HepG2 (cell line): Measurements from ENCODE around the gene CXCR5. TPM values are rescaled to one million over a fixed set of nuclear protein-coding genes. Genes with fewer than 3 reads are reported as not detected.

Experiments
- FOXM1 ChIP-seq: sonication (generic); formaldehyde crosslinking; IDR thresholded peaks from 2 replicates; pipeline ENCODE4 v1.5.0; 2020; ENCODE audit warnings: missing genetic modification reagents
- HIVEP1 ChIP-seq: sonication (generic); formaldehyde crosslinking; IDR thresholded peaks from 2 replicates; pipeline ENCODE4 v1.4.0; 2020; ENCODE audit warnings: mild to moderate bottlenecking, missing genetic modification reagents
- RAD21 ChIP-seq: fragments of 450-650 bp; formaldehyde crosslinking; IDR thresholded peaks from 2 replicates; pipeline ENCODE4 v1.5.0; 2020; ENCODE audit warnings: mild to moderate bottlenecking
- ZMYM3 ChIP-seq: sonication (generic); formaldehyde crosslinking; IDR thresholded peaks from 2 replicates; pipeline ENCODE4 v1.5.1; 2020; ENCODE audit warnings: mild to moderate bottlenecking, missing genetic modification reagents
- ZNF839 ChIP-seq: sonication (generic); formaldehyde crosslinking; IDR thresholded peaks from 2 replicates; pipeline ENCODE4 v1.4.0; 2020; ENCODE audit warnings: missing genetic modification reagents, mild to moderate bottlenecking, borderline replicate concordance
- polyA plus RNA-seq, 8 experiments: library from polyadenylated mRNA; depleted of rRNA in 3 of 8; stranded (reverse) in 7 of 8; unstranded in 1 of 8; fragments of >200 nt; fragmentation: Illumina TruSeq in 4 of 8; extraction: Trizol in 4 of 8; gene quantifications; 2 replicates each; pipeline versions ENCODE4 v1.2.1 to v1.2.3, GENCODE V29; 2011 to 2016; ENCODE audit warnings: low read depth in 4 of 8, missing spikeins in 1 of 8, mixed read lengths in 1 of 8; ENCODE audit not compliant: insufficient read depth in 1 of 8
- total RNA-seq, 5 experiments: library from RNA; depleted of rRNA; stranded (reverse); fragments of >200 nt; fragmentation: Illumina TruSeq; extraction: Trizol; gene quantifications; 2 replicates each; pipeline ENCODE4 v1.2.3, GENCODE V29; 2016; ENCODE audit warnings: low read depth in 1 of 5
- TF ChIP-seq, protein P1 (sequence below): sonication (generic); formaldehyde crosslinking; conservative IDR thresholded peaks from 2 replicates; pipeline ENCODE4 v1.4.0; 2020; ENCODE audit warnings: mild to moderate bottlenecking, missing genetic modification reagents, moderate library complexity
- TF ChIP-seq, protein P2 (sequence below): IDR thresholded peaks from 2 replicates; pipeline ENCODE4 v1.6.1; 2016; ENCODE audit warnings: missing compliant biosample characterization, missing genetic modification reagents, borderline replicate concordance
- TF ChIP-seq, protein P3 (sequence below): sonication (generic); formaldehyde crosslinking; IDR thresholded peaks from 2 replicates; pipeline ENCODE4 v1.4.0; 2020; ENCODE audit warnings: low read depth, mild to moderate bottlenecking, missing genetic modification reagents
- TF ChIP-seq, protein P4 (sequence below), 2 experiments: IDR thresholded peaks; 2 replicates each; pipeline ENCODE4 v1.6.1; 2011 to 2012; ENCODE audit warnings: low read length in 2 of 2, borderline replicate concordance in 1 of 2, low read depth in 1 of 2, mild to moderate bottlenecking in 1 of 2, moderate library complexity in 1 of 2
- TF ChIP-seq, protein P5 (sequence below): sonication (generic); formaldehyde crosslinking; IDR thresholded peaks from 2 replicates; pipeline ENCODE4 v1.8.0; 2022; ENCODE audit warnings: low read depth, missing genetic modification reagents
- TF ChIP-seq, protein P6 (sequence below): IDR thresholded peaks from 2 replicates; pipeline ENCODE4 v1.6.1; 2016; ENCODE audit warnings: missing genetic modification reagents, missing compliant biosample characterization
- TF ChIP-seq, protein P7 (sequence below): sonication (generic); formaldehyde crosslinking; IDR thresholded peaks from 2 replicates; pipeline ENCODE4 v1.5.1; 2020; ENCODE audit warnings: missing genetic modification reagents, mild to moderate bottlenecking, borderline replicate concordance
- TF ChIP-seq, protein P8 (sequence below): sonication (generic); formaldehyde crosslinking; IDR thresholded peaks from 2 replicates; pipeline ENCODE4 v1.5.0; 2020; ENCODE audit warnings: missing genetic modification reagents

Gene CXCR5
- total and polyA plus RNA-seq, 2 of the 13 experiments (the other 11 are each of a cell fraction or from before 2014, with no cell fraction given) = not detected

DNA sequence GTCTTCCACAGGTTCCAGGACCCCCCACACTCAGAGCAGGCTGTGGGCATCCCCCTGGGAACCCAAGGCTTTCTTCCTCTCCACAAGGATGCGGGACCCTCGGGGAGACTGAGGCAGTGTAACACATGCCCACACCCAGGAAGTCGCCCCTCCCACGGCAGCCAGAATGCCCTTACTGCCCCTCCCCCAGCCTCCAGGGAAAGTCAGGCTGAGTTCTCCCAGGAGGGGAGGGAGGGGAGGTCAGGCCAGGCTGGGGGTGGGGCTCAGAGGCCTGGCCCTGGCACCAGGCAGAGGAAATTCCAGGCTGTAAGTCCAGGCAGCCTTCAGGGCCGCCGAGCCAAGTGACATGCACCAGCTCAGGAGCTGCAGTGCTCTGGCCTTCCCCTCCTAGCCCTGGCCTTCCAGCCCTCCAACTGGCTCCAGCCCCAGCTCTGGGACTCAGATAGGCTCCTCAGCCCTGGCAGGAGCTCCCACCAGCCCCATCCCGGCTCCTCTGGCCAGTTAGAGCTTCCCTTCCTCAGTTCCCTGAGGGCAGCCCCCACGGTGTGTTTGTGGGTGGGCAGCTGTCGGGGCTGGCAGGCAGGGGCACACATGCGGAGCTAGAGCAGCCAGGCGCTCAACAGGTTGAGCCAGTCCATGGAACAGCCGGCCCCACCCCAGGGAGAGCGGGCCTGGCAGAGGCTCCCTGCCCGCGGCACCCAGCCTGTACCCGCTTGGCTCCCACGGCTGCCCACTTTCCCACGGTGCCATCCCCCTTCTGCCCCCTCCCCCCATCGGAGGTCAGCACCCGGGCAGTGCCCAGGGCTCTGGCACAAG lies 38.4 kb downstream of the CXCR5 start (continued):
- TF ChIP-seq, protein P1, sequence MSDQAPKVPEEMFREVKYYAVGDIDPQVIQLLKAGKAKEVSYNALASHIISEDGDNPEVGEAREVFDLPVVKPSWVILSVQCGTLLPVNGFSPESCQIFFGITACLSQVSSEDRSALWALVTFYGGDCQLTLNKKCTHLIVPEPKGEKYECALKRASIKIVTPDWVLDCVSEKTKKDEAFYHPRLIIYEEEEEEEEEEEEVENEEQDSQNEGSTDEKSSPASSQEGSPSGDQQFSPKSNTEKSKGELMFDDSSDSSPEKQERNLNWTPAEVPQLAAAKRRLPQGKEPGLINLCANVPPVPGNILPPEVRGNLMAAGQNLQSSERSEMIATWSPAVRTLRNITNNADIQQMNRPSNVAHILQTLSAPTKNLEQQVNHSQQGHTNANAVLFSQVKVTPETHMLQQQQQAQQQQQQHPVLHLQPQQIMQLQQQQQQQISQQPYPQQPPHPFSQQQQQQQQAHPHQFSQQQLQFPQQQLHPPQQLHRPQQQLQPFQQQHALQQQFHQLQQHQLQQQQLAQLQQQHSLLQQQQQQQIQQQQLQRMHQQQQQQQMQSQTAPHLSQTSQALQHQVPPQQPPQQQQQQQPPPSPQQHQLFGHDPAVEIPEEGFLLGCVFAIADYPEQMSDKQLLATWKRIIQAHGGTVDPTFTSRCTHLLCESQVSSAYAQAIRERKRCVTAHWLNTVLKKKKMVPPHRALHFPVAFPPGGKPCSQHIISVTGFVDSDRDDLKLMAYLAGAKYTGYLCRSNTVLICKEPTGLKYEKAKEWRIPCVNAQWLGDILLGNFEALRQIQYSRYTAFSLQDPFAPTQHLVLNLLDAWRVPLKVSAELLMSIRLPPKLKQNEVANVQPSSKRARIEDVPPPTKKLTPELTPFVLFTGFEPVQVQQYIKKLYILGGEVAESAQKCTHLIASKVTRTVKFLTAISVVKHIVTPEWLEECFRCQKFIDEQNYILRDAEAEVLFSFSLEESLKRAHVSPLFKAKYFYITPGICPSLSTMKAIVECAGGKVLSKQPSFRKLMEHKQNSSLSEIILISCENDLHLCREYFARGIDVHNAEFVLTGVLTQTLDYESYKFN (CRISPR knock-in tag) = no peak; the same call in 1 of the 2 replicates
- TF ChIP-seq, protein P2, sequence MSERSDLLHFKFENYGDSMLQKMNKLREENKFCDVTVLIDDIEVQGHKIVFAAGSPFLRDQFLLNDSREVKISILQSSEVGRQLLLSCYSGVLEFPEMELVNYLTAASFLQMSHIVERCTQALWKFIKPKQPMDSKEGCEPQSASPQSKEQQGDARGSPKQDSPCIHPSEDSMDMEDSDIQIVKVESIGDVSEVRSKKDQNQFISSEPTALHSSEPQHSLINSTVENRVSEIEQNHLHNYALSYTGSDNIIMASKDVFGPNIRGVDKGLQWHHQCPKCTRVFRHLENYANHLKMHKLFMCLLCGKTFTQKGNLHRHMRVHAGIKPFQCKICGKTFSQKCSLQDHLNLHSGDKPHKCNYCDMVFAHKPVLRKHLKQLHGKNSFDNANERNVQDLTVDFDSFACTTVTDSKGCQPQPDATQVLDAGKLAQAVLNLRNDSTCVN = no peak
- TF ChIP-seq ZNF839 (CRISPR knock-in tag) (no peak), FOXM1 (no peak), HIVEP1 (CRISPR knock-in tag) (no peak), RAD21 (CRISPR knock-in tag) (no peak), ZMYM3 (CRISPR knock-in tag) (no peak)
- TF ChIP-seq, protein P3, sequence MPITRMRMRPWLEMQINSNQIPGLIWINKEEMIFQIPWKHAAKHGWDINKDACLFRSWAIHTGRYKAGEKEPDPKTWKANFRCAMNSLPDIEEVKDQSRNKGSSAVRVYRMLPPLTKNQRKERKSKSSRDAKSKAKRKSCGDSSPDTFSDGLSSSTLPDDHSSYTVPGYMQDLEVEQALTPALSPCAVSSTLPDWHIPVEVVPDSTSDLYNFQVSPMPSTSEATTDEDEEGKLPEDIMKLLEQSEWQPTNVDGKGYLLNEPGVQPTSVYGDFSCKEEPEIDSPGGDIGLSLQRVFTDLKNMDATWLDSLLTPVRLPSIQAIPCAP (CRISPR knock-in tag) = no peak
- TF ChIP-seq, protein P4, sequence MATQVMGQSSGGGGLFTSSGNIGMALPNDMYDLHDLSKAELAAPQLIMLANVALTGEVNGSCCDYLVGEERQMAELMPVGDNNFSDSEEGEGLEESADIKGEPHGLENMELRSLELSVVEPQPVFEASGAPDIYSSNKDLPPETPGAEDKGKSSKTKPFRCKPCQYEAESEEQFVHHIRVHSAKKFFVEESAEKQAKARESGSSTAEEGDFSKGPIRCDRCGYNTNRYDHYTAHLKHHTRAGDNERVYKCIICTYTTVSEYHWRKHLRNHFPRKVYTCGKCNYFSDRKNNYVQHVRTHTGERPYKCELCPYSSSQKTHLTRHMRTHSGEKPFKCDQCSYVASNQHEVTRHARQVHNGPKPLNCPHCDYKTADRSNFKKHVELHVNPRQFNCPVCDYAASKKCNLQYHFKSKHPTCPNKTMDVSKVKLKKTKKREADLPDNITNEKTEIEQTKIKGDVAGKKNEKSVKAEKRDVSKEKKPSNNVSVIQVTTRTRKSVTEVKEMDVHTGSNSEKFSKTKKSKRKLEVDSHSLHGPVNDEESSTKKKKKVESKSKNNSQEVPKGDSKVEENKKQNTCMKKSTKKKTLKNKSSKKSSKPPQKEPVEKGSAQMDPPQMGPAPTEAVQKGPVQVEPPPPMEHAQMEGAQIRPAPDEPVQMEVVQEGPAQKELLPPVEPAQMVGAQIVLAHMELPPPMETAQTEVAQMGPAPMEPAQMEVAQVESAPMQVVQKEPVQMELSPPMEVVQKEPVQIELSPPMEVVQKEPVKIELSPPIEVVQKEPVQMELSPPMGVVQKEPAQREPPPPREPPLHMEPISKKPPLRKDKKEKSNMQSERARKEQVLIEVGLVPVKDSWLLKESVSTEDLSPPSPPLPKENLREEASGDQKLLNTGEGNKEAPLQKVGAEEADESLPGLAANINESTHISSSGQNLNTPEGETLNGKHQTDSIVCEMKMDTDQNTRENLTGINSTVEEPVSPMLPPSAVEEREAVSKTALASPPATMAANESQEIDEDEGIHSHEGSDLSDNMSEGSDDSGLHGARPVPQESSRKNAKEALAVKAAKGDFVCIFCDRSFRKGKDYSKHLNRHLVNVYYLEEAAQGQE (IDR thresholded peaks at IDR 0.05; ENCODE audit: borderline replicate concordance in 1 of 2, low read depth in 1 of 2, low read length in 2 of 2) = peak in 1 of 2 experiments; percentile 22; a peak in 1 of 4 replicates
- TF ChIP-seq, protein P5, sequence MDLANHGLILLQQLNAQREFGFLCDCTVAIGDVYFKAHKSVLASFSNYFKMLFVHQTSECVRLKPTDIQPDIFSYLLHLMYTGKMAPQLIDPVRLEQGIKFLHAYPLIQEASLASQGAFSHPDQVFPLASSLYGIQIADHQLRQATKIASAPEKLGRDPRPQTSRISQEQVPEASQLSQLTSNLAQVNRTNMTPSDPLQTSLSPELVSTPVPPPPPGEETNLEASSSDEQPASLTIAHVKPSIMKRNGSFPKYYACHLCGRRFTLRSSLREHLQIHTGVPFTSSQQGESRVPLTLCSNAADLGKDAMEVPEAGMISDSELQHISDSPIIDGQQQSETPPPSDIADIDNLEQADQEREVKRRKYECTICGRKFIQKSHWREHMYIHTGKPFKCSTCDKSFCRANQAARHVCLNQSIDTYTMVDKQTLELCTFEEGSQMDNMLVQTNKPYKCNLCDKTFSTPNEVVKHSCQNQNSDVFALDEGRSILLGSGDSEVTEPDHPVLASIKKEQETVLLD (CRISPR knock-in tag) = no peak
- TF ChIP-seq, protein P6, sequence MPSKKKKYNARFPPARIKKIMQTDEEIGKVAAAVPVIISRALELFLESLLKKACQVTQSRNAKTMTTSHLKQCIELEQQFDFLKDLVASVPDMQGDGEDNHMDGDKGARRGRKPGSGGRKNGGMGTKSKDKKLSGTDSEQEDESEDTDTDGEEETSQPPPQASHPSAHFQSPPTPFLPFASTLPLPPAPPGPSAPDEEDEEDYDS (CRISPR knock-in tag) = no peak; the same call in 1 of the 2 replicates
- TF ChIP-seq, protein P7, sequence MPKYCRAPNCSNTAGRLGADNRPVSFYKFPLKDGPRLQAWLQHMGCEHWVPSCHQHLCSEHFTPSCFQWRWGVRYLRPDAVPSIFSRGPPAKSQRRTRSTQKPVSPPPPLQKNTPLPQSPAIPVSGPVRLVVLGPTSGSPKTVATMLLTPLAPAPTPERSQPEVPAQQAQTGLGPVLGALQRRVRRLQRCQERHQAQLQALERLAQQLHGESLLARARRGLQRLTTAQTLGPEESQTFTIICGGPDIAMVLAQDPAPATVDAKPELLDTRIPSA (CRISPR knock-in tag) = no peak
- TF ChIP-seq, protein P8, sequence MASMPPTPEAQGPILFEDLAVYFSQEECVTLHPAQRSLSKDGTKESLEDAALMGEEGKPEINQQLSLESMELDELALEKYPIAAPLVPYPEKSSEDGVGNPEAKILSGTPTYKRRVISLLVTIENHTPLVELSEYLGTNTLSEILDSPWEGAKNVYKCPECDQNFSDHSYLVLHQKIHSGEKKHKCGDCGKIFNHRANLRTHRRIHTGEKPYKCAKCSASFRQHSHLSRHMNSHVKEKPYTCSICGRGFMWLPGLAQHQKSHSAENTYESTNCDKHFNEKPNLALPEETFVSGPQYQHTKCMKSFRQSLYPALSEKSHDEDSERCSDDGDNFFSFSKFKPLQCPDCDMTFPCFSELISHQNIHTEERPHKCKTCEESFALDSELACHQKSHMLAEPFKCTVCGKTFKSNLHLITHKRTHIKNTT (CRISPR knock-in tag) = no peak
